Liver (tissue), 3 donors: ENCODE results near the gene COL9A3.

Experiments
- ATF3 ChIP-seq: IDR thresholded peaks from 2 replicates; pipeline ENCODE4 v1.6.1; 2016; ENCODE audit warnings: antibody characterized with exemption
- FOXA2 ChIP-seq: IDR thresholded peaks from 2 replicates; pipeline ENCODE4 v1.6.1; 2016; ENCODE audit warnings: antibody characterized with exemption
- GABPA ChIP-seq, 2 donors: IDR thresholded peaks in 1 of 2; conservative IDR thresholded peaks in 1 of 2; 2 replicates each; pipeline ENCODE4 v1.6.1; 2016; ENCODE audit warnings: antibody characterized with exemption in 2 of 2, mild to moderate bottlenecking in 1 of 2, moderate library complexity in 1 of 2
- HNF4A ChIP-seq, 2 donors: conservative IDR thresholded peaks; 2 replicates each; pipeline ENCODE4 v1.6.1; 2016; ENCODE audit warnings: antibody characterized with exemption in 2 of 2, mild to moderate bottlenecking in 2 of 2
- HNF4G ChIP-seq: IDR thresholded peaks from 2 replicates; pipeline ENCODE4 v1.6.1; 2016; ENCODE audit warnings: antibody characterized with exemption
- JUND ChIP-seq, 2 donors: IDR thresholded peaks; 2 replicates each; pipeline ENCODE4 v1.6.1; 2016; ENCODE audit warnings: antibody characterized with exemption in 2 of 2
- RAD21 ChIP-seq, 2 donors: IDR thresholded peaks; 2 replicates each; pipeline ENCODE4 v1.6.1; 2016; ENCODE audit warnings: antibody characterized with exemption in 2 of 2, mild to moderate bottlenecking in 2 of 2
- RXRA ChIP-seq, 2 donors: IDR thresholded peaks; 2 replicates each; pipeline ENCODE4 v1.6.1; 2017 to 2018; ENCODE audit warnings: antibody characterized with exemption in 2 of 2, mild to moderate bottlenecking in 1 of 2
- SP1 ChIP-seq: IDR thresholded peaks from 2 replicates; pipeline ENCODE4 v1.6.1; 2018; ENCODE audit warnings: antibody characterized with exemption, mild to moderate bottlenecking
- TAF1 ChIP-seq: conservative IDR thresholded peaks from 2 replicates; pipeline ENCODE4 v1.6.1; 2016; ENCODE audit warnings: antibody characterized with exemption, mild to moderate bottlenecking
- TF ChIP-seq, protein P1 (sequence below): fragments of 150-350 bp; IDR thresholded peaks from 2 replicates; pipeline ENCODE4 v1.5.1; 2017; ENCODE audit warnings: improper control_type of control experiment, low read depth, low read length; ENCODE audit not compliant: missing input control
- TF ChIP-seq, protein P2 (sequence below): IDR thresholded peaks from 2 replicates; pipeline ENCODE4 v1.6.1; 2016; ENCODE audit warnings: antibody characterized with exemption
- TF ChIP-seq, protein P3 (sequence below): IDR thresholded peaks from 2 replicates; pipeline ENCODE4 v1.6.1; 2016; ENCODE audit warnings: antibody characterized with exemption, mild to moderate bottlenecking
- donor health status: healthy.
- donor health status: healthy.

GRCh38 chr20:62876501-62876901 lies 59.7 kb downstream of the COL9A3 start:
- TF ChIP-seq, protein P1, sequence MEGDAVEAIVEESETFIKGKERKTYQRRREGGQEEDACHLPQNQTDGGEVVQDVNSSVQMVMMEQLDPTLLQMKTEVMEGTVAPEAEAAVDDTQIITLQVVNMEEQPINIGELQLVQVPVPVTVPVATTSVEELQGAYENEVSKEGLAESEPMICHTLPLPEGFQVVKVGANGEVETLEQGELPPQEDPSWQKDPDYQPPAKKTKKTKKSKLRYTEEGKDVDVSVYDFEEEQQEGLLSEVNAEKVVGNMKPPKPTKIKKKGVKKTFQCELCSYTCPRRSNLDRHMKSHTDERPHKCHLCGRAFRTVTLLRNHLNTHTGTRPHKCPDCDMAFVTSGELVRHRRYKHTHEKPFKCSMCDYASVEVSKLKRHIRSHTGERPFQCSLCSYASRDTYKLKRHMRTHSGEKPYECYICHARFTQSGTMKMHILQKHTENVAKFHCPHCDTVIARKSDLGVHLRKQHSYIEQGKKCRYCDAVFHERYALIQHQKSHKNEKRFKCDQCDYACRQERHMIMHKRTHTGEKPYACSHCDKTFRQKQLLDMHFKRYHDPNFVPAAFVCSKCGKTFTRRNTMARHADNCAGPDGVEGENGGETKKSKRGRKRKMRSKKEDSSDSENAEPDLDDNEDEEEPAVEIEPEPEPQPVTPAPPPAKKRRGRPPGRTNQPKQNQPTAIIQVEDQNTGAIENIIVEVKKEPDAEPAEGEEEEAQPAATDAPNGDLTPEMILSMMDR: no peak
- TF ChIP-seq SP1: no peak
- TF ChIP-seq HNF4G: no peak
- TF ChIP-seq RAD21 (IDR thresholded peaks at IDR 0.05): no peak
- TF ChIP-seq TAF1: no peak
- no peak for TF ChIP-seq ATF3
- TF ChIP-seq, protein P2, sequence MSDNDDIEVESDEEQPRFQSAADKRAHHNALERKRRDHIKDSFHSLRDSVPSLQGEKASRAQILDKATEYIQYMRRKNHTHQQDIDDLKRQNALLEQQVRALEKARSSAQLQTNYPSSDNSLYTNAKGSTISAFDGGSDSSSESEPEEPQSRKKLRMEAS: no peak
- TF ChIP-seq, protein P3, sequence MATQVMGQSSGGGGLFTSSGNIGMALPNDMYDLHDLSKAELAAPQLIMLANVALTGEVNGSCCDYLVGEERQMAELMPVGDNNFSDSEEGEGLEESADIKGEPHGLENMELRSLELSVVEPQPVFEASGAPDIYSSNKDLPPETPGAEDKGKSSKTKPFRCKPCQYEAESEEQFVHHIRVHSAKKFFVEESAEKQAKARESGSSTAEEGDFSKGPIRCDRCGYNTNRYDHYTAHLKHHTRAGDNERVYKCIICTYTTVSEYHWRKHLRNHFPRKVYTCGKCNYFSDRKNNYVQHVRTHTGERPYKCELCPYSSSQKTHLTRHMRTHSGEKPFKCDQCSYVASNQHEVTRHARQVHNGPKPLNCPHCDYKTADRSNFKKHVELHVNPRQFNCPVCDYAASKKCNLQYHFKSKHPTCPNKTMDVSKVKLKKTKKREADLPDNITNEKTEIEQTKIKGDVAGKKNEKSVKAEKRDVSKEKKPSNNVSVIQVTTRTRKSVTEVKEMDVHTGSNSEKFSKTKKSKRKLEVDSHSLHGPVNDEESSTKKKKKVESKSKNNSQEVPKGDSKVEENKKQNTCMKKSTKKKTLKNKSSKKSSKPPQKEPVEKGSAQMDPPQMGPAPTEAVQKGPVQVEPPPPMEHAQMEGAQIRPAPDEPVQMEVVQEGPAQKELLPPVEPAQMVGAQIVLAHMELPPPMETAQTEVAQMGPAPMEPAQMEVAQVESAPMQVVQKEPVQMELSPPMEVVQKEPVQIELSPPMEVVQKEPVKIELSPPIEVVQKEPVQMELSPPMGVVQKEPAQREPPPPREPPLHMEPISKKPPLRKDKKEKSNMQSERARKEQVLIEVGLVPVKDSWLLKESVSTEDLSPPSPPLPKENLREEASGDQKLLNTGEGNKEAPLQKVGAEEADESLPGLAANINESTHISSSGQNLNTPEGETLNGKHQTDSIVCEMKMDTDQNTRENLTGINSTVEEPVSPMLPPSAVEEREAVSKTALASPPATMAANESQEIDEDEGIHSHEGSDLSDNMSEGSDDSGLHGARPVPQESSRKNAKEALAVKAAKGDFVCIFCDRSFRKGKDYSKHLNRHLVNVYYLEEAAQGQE: no peak
- no peak for TF ChIP-seq JUND (IDR thresholded peaks at IDR 0.05)
- no peak for TF ChIP-seq GABPA (IDR thresholded peaks at IDR 0.05 in 1 of 2, conservative IDR thresholded peaks at IDR 0.05 in 1 of 2)
- TF ChIP-seq RXRA (IDR thresholded peaks at IDR 0.05): peak; percentile 7 to 15
- TF ChIP-seq FOXA2: no peak
- TF ChIP-seq HNF4A (conservative IDR thresholded peaks at IDR 0.05): no peak
